Stomach (tissue), 4 donors: ENCODE measurements around the gene EML6.

Experiments used
- EP300 ChIP-seq: sonication (generic); formaldehyde crosslinking; IDR thresholded peaks from one replicate; pipeline ENCODE4 v1.6.1; 2017; ENCODE audit warnings: antibody characterized with exemption
- POLR2A ChIP-seq, 4 donors: fragments of 450-650 bp; IDR thresholded peaks; one replicate each; pipeline ENCODE4 v1.6.1; 2016; ENCODE audit warnings: antibody characterized with exemption in 4 of 4, control low read depth in 2 of 4, mild to moderate bottlenecking in 1 of 4, moderate library complexity in 1 of 4
- POLR2AphosphoS5 ChIP-seq, 3 donors: sonication (generic); formaldehyde crosslinking; IDR thresholded peaks; one replicate each; pipeline ENCODE4 v1.6.1; 2016; ENCODE audit warnings: antibody characterized with exemption in 3 of 3
- TF ChIP-seq, protein P1 (sequence below), 7 experiments: fragments of 450-650 bp in 4 of 7; fragments of 200-600 bp in 3 of 7; sonication (generic) in 3 of 7; IDR thresholded peaks; one replicate each; pipeline ENCODE4 v1.5.1; 2016 to 2019; ENCODE audit warnings: antibody characterized with exemption in 7 of 7, control low read depth in 2 of 7, mild to moderate bottlenecking in 1 of 7

DNA sequence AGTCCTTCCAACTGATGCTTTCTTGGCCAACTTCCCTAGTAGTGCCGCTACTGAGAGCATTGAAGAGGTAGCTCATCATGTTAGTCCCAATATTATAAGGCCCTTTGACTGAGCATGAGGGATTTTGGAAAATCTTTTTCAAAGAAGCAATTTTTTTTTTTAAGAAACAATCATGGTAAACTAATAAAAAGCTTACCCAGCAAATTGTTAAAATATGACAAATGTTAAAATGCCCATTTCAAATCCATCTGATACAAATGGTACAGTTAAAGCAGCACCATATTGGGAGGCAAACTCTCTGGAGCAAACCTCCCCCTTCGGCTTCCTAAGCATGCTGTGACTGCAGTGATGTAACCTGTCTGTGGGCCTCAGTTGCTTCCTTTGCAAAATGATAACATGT lies 191.2 kb downstream of the EML6 start:
- TF ChIP-seq, protein P1, sequence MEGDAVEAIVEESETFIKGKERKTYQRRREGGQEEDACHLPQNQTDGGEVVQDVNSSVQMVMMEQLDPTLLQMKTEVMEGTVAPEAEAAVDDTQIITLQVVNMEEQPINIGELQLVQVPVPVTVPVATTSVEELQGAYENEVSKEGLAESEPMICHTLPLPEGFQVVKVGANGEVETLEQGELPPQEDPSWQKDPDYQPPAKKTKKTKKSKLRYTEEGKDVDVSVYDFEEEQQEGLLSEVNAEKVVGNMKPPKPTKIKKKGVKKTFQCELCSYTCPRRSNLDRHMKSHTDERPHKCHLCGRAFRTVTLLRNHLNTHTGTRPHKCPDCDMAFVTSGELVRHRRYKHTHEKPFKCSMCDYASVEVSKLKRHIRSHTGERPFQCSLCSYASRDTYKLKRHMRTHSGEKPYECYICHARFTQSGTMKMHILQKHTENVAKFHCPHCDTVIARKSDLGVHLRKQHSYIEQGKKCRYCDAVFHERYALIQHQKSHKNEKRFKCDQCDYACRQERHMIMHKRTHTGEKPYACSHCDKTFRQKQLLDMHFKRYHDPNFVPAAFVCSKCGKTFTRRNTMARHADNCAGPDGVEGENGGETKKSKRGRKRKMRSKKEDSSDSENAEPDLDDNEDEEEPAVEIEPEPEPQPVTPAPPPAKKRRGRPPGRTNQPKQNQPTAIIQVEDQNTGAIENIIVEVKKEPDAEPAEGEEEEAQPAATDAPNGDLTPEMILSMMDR (IDR thresholded peaks at IDR 0.05): no peak
- TF ChIP-seq EP300 (no peak), POLR2A (IDR thresholded peaks at IDR 0.05) (no peak), POLR2AphosphoS5 (IDR thresholded peaks at IDR 0.05) (no peak)
